Activated CD4-positive, alpha-beta T cell treated with anti-CD3 and anti-CD28 coated beads for 4 hours (primary cell): ENCODE data around the gene ASGR1.

Experiments
- DNase-seq, 2 donors: peaks; one replicate each; pipeline ENCODE4 v3.0.0-alpha.2; 2020

ASGR1 gene, protein sequence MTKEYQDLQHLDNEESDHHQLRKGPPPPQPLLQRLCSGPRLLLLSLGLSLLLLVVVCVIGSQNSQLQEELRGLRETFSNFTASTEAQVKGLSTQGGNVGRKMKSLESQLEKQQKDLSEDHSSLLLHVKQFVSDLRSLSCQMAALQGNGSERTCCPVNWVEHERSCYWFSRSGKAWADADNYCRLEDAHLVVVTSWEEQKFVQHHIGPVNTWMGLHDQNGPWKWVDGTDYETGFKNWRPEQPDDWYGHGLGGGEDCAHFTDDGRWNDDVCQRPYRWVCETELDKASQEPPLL

DNA sequence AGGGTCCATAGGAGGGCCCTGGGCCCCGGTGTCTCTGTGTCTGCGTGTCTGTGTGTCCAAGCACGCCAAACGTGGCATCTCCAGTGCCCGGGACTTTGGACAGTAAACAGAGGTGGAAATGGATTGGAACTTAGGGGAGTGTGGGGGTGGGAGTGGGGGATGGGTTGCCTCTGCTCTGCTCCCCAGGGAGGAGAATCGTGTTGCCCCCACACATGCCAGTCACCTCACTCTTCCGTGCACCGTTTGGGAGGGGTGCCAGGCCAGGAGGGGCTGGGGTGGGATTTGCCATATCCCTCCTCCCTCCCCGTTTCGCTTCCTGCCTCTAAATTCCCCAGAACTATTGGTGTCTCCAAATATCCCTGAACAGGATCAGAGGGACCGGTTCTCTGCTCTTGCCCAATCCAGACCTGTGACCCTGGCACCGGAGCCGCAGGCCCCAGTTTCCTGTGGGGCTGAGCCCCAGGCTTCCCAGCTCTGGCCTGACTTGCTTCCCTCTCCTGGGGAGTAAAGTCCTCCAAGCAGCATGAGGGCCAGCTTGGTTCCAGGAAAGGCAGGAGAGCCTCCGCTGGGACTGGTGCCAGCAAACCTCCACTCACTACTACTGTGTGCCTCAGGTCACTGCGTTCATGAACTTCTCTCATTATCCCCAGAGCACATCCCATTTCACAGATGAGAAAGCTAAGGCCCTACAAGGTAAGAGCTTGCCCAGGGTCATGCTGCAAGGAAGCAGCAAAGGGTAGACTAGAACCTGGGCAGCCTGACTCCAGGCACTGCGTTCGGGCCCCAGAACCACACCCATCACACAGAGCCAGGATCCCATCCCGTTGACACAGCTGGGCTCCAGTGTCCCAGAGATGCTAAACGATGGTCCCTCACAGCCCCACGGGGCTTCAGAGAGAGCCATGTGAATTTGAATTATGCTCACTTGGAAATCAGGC is at the start of gene ASGR1:
TSS of gene ASGR1 (minus strand) at position 54 of the 938 bp plus-strand sequence. CDS start 807 bp downstream, outside the sequence.
- no peak for DNase-seq

DNA sequence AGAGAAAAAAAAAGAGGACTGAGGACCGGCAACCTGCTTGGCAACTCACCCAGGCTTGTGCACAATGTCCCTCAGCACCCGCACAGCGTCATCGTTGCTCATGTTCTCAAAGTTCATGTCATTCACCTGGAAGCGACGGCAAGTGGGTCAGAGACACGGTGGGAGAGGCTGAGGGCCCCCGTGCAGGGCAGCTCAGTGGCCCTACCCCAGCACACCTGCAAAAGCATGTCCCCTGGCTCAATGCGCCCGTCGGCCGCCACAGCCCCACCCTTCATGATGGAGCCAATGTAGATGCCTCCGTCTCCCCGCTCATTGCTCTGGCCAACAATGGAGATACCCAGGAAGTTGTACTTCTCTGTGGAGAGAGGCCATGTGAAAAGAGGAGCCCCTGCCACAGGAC is 49.8 kb upstream of the ASGR1 start:
- DNase-seq = no peak

DNA sequence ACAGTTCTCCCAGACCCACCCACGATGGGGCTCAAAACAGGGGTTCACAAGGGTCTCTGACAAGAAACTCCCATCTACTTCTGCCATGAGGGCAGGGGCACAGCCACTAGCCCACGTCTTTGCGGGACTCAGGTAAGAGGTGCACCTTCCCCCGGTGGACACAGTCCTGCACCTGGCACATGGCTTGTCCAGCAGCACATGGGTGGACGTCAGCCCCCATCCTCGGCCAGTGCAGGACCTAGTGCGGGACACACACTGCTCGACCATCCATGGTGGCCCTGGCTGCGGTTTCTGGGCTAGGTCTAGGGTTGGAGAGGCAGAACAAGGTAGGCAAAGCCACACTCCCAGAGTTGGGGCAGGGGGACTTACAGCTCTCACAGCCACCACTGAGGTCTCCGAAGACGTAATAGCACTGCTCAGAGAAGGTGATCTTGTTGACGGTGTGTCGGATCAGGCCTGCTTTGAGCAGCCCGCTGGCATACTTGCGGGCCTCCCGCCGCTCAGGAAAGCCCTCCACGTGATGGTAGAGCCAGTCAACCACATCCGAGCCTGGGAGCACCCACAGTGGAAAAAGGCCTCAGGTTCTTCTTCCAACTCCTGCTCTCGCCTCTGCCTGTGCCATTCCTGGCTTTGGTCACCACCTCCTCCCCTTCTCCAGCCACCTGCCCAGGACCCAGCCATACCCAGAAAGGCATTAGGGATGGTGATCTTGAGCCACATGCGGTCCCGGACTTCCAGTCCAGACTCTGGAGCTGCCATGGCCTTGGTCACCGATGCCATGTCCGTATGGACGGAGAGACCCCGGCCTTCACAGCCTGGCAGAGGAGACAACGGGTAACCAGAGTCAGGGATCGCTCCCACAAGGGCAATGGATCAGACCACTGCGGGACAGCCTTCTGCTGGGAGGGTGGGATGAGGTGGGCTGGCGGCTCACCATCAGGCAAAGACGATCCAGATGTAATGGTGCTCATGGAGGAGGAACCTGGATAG is 47.8 kb upstream of the ASGR1 start:
- no peak for DNase-seq

DNA sequence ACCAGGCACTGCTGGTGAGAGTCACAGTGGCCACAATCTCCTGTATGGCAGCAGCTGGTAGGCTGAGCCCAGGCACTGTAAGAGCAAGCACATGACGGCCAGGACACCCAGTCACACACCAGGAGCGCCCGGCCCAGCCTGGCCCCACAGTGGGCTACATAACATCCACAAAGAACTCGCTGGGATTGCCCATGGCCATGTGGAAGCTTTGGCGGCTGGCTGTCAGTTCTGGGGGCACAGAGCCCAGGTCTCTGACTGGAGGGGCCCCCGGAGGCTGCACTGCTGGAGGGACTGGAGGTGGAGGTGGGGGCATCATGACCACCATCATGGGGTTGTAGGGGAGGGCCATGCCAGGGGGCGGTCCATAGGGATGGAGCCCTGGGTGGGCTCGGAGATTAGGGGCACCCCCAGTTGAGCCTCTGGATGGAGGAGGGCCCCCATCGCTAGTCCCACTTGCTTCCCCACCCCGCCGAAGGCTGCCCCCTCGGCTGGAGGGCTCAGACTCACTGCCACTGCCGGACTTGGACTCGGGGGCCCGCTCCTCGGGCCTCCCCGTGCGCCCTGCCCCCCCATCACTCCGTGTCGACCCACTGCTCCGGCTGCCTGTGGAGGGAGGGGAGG is 46.7 kb upstream of the ASGR1 start:
- no peak for DNase-seq

DNA sequence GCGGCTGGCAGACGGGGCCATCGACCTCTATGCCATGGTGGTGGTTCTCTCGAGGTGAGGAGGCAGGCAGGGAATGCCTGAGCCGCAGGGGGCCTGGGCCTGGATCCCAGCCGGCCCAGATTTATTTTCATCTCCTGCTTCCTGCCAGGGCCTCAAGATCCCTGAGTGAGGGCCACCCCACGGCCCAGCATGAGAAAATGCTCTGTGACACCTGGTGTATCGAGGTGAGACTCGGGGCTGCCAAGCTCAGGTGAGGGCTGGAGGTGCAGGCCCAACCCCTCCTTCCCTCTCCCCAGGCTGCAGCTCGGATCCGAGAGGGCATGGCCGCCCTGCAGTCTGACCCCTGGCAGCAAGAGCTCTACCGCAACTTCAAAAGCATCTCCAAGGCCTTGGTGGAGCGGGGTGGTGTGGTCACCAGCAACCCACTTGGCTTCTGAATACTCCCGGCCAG is 45.5 kb upstream of the ASGR1 start:
- no peak for DNase-seq

DNA sequence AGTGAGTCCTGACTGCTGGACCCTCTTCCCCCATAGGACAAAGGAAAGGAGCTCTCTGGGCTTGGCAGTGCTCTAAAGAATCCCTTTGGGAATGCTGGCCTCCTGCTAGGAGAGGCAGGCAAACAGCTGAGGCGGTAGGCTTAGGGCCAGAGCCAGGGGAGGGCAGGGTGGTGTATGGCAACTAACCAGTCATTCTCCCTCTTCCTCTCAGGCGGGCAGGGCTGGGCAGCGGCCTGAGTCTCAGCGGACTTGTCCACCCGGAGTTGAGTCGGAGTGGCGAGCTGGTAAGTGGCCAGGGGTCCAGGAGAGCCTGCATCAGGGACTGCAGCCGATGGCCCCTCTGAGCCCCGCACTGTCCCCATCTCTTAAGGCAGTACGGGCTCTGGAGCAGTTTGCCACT is 44.9 kb upstream of the ASGR1 start:
- no peak for DNase-seq

DNA sequence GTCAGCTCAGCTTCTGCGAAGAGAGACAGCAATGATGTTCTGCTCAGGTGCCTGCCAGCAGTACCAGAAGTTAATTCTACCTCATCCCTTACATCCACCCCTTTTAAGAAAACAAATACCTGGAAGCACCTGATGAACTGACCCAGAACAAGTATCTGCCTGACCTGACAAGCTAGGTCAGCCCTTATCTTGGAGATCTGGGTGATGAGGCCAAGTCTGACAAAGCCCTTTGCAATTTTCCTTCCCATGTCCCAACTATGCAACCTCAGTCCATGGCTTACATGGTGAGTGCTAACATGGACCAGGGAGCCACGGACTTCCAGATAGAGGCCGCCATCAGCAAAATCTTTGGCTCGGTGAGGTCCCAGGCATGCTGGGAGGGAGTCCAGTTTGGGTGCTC is 44.2 kb upstream of the ASGR1 start:
- DNase-seq = no peak

DNA sequence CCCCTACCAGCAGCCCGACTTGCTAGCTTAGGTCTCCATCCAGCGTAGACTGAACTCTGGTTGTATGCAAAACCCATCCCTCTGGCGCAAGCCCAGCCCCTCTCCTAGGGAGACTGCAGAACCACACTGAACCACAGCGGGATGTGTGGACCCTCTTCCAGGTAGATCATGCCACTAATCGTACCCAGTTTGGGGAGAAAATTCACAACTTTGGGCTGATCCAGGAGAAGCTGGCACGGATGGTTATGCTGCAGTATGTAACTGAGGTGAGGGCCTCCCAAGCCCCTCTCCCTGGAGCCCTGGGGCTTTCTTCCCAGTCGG is 43.8 kb upstream of the ASGR1 start:
- DNase-seq = no peak

DNA sequence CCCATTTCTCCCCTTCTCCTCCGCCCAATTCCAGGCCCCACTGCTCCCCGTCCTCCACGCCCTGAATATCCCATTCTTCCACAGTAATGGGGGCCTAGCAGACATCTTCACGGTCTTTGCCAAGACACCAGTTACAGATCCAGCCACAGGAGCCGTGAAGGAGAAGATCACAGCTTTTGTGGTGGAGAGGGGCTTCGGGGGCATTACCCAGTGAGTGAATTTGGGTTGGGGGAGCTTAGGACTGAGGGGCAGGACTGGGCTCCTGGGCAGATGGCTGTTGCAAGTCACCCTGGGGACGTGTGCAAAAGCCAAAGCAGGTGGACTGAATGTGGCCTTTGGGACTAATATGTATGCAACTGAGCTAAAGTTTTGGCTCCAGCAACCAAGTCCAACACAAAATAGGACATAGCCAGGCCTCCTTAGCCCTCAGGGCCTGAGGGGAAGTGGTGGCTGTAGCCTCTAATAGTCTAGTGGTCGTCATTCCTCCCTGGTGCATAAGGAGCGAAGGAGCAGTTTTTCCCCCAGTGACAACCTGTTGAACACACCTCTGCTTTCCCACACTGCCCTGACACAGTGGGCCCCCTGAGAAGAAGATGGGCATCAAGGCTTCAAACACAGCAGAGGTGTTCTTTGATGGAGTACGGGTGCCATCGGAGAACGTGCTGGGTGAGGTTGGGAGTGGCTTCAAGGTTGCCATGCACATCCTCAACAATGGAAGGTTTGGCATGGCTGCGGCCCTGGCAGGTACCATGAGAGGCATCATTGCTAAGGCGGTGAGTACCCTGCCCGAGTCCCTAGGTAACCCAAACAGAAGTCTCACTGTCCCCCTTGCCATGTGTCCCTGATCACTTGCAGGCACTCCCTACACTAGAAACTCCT is 43.2 kb upstream of the ASGR1 start:
- DNase-seq = no peak

DNA sequence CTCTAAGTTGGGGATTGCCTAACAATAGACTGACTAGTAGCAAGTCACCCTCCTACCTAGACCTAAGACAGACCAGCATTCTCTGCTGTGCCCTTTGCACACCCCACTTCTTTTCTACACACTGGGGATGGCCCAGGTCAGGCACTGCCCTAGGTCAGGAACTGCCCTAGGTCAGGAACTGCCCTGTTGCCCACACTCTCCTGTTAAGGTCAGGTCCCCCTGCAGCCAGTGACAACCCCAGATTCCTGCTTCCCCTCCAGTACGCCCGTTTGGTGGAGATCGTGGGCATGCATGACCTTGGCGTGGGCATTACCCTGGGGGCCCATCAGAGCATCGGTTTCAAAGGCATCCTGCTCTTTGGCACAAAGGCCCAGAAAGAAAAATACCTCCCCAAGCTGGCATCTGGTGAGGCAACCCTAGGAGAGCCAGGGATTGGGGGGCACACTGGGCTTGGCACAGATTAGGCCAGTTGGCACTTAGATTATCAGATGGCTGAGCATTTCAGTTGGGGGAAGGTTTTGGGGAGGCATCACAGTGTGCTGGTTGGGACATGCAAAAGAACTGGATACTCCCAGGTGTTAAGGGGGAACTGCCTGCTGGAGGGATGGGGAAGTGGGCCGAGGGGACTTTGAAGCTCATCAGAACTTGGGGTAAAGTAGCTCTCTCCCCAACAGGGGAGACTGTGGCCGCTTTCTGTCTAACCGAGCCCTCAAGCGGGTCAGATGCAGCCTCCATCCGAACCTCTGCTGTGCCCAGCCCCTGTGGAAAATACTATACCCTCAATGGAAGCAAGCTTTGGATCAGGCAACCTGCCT is 42.3 kb upstream of the ASGR1 start:
- no peak for DNase-seq

DNA sequence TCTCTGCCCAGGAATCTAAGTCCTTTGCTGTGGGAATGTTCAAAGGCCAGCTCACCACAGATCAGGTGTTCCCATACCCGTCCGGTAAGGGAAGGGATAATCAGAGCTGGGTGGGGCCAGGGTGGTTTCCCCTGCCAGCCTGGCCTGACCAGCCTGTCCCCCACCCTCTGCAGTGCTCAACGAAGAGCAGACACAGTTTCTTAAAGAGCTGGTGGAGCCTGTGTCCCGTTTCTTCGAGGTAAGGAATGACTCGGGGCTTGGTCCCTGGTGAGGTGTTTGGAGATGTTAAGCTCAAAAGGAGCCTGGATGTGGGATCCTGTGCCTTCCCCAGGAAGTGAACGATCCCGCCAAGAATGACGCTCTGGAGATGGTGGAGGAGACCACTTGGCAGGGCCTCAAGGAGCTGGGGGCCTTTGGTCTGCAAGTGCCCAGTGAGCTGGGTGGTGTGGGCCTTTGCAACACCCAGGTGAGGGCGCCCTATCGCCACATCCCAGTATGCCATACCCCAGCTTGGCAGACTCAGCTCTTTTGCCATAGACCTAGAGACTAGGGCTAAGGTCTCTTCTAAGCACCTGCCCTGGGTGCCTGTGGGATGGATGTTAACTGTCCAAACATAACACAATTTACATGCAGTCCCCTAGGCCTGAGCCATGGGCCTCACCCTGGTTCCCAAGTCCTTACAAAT is 41.6 kb upstream of the ASGR1 start:
- peak; percentile 60 to 67 for DNase-seq

DNA sequence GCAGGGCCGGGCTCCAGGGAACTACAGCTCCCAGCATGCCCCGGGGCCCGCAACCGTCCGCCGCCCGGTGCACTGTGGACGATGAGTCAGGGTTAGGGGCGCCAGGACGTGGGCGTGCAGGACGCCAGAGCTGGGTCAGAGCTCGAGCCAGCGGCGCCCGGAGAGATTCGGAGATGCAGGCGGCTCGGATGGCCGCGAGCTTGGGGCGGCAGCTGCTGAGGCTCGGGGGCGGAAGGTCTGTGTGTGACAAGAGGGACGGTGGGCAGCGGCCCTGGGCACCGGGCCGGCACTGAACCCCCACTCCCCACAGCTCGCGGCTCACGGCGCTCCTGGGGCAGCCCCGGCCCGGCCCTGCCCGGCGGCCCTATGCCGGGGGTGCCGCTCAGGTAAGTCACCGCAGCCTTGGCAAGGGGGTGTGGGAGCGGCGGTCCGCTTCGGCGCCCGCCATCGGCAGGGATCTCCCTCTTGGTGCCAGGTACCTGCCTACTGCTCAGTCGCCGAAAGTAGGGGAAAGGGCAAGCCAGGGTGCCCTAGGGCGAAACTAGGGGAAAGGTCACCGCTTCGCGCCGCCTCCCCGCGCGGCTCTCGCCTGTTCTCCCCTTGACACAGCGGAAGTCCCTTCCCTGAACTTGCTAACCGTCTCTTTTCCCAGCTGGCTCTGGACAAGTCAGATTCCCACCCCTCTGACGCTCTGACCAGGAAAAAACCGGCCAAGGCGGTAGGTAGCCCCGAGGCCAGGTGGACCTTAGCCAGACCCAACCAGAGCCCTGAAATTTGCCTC is 40.8 kb upstream of the ASGR1 start, which contains the start of the genes ACADVL and DLG4:
TSS of gene ACADVL (plus strand) at position 127 of the 781 bp plus-strand sequence. CDS start at position 174, 47 bp downstream.
TSS of gene DLG4 (minus strand) at position 25 of the 781 bp plus-strand sequence.
- peak; percentile 72 to 78 for DNase-seq

DNA sequence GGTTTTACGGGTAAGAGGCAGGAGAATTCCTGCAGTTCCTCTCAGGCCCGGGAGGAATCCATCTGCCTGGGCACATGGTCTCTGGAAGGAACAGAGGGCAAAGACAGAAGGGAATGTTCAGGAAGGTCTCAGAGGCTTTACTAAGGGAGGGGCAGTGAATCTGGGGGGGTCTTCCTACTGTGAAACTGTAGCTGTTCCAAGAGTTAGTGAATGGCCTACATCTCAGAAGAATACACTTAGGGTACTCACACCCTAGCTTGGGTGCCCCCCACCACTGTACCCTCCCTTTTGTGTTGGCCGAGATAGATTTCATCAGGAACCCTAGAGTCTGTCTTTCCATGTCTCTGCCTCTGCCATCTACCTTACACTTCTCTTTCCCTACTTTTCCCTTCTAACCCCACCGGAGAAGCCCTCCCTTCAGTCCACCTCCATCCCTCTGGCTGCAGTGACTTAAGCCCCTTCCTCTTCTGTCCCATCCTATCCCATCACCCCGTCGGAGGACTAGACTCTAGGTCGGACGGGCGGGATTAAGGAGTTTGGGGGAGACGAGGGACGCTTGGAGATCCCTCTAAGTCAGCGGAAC is 40.1 kb upstream of the ASGR1 start:
- DNase-seq = no peak

DNA sequence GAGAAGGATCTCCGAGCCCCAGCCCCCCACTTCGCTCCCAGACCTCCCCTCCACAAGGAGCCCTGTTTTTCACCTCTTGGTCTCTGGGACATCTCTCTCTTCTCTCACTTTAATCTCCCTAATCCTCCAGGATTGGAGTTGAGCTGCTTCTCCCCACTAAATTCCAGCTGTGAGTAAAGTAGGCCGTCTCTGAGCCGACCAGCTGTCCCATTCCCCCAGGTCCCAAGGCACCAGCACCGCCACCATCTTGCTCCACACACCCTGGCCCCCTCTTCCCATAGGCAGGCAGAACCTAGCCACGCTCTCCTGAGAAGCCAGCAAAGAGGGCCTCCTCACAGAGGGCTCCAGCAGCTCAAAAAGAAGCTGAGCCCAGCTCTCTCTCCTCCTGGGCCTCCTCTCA is 39.6 kb upstream of the ASGR1 start:
- no peak for DNase-seq

DNA sequence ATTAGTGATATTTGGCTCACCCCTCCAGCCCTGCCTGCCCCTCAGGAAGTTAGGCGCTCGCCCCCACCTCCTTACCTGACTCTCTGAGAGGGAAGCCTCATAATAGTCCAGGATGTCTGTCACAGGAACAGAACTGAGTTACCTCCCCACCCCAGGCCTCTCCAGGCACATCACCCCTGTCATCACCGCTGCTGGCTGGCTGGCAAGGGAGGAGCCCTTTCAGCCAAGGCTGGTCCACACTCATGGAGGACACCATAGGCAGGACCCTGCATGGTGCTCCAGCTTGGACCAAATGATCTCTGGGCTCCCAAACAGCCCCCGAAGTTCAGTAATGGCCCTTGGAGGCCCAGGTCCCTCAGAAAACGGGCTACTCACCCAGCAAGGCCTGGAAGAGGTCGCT is 39.0 kb upstream of the ASGR1 start:
- no peak for DNase-seq

DNA sequence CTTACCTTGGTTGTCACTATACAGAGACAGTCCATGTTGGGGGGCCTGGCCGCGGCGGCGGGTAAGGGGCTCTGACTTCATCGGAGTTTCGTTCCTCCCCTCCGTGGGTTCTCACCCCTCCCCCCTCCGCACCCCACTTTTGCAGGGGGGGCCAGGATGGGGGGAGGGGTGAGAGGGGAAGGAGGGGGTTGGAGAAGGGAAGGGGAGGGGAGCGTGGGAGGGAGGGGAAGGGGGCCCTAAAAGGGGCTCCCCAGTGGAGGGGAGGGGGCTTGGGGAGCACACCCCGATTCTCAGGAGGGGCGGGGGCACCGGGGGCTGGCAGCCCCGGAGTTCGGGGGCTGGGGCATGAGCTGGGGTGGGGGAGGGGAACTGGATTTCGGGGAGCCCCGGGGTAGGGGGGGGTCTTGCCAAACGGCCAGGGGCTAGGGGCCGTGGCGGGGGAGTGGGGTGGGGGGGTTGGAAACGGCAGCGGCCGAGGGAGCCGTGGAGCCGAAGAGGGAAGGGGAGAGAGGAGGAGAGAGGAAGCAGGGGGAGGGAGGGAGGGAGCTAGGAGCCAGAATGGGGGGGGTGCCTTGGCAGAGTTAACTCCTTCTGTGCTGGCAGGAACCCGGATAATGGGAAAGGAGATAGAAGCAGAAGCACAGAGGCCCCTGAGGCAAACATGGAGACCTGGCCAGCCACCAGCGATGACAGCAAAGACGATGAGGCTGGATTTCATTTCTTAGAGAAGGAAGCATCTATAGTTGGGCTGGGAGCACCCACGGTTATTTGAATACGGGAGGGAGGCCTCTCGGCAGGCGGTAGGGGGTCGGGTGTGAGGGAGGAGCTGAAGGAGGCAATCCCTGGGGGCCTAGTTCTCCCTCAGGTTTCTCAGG is 38.2 kb upstream of the ASGR1 start:
- no peak for DNase-seq
